Activated naive CD4-positive, alpha-beta T cell treated with anti-CD3 and anti-CD28 coated beads, Interleukin-2, amount 10 ng/mL, durations not matched to agents 7 days and 5 days (primary cell): Measurements from ENCODE around the gene CRKL.

ENCODE experiments used
- CTCF ChIA-PET: fragments of 350-600 bp; sonication (Branson Sonifier 250); formaldehyde crosslinking; loops from one replicate; lab custom pipeline; 2021; ENCODE audit warnings: antibody characterized with exemption; lab: Charles Lee
- DNase-seq: peaks from one replicate; pipeline ENCODE4 v3.0.0-alpha.2; 2020
- H3K27ac Mint-ChIP-seq: one replicate; pipeline ENCODE4 v1.8.0; 2021; ENCODE audit warnings: mild to moderate bottlenecking, moderate library complexity, mixed read lengths
- H3K27me3 Mint-ChIP-seq: one replicate; pipeline ENCODE4 v1.8.0; 2021; ENCODE audit warnings: mild to moderate bottlenecking, mixed read lengths
- H3K36me3 Mint-ChIP-seq: one replicate; pipeline ENCODE4 v1.8.0; 2021; ENCODE audit warnings: mixed read lengths
- H3K4me1 Mint-ChIP-seq: one replicate; pipeline ENCODE4 v1.8.0; 2021; ENCODE audit warnings: mixed read lengths
- H3K4me3 Mint-ChIP-seq: one replicate; pipeline ENCODE4 v1.8.0; 2021; ENCODE audit warnings: mild to moderate bottlenecking, moderate library complexity, mixed read lengths
- H3K9me3 Mint-ChIP-seq: one replicate; pipeline ENCODE4 v1.8.0; 2021; ENCODE audit warnings: mixed read lengths

Gene CRKL

GRCh38 chr22:20946080-20946986, 29.1 kb downstream of the CRKL start:
- Mint-ChIP-seq H3K9me3 (no peaks in the 10 kb centered on the region), H3K36me3 (peaks cover 42% of the 10 kb centered on the region), H3K27me3 (no peaks in the 10 kb centered on the region), H3K27ac (peak overlapping the region; percentile 11), H3K4me3 (no peak overlapping the region), H3K4me1 (peaks cover 40% of the 10 kb centered on the region)
- no peak for DNase-seq
- CTCF ChIA-PET: no interaction called here

DNA sequence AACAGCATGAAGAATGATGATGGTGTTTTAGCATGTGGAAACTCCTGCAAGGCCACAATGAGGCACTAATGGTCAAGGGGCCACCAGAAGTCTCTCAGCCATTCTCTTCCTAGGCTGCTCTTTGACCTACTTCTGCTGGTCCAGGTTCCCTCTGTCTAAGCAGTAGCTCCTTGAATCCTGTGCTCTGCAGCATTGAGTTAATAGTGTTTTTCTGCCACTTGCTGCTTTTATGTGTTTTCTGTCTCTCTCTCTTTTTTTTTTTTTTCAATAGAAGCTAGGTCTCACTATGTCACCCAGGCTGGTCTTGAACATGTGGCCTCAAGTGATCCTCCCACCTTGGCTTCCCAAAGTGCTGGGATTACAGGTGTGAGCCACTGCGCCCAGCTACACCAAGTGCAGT, 29.8 kb downstream of the CRKL start:
- CTCF ChIA-PET: no interaction called here
- no peak for DNase-seq
- Mint-ChIP-seq H3K27me3 (no peaks in the 10 kb centered on the region), H3K27ac (no peak overlapping the region), H3K9me3 (no peaks in the 10 kb centered on the region), H3K4me3 (no peak overlapping the region), H3K4me1 (peaks cover 40% of the 10 kb centered on the region), H3K36me3 (peaks cover 45% of the 10 kb centered on the region)

DNA sequence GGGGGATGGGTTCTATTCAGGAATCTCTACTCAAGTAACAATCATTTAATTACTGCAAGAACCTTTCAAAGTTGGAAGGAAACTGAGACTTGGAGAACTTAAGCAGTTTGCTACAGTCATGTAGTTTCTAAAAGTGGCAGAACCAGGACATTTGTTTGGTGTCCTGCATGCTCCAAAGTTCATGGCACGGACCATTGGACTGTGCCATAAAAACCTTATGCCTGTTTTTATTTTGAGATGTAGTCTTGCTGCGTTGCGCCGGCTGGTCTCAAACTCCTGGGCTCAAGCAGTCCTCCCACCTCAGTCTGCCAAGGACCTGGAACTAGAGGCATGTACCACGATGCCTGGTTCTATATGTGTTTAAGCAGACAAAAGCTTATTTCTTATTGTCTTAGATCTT, 31.2 kb downstream of the CRKL start:
- H3K27me3 Mint-ChIP-seq: no peaks in the 10 kb centered on the region
- CTCF ChIA-PET: interaction anchor here (1.0 kb wide), 1 partner anchor 11 kb away, joined by 3 read pairs; no protein-coding TSS in a partner anchor
- peaks cover 48% of the 10 kb centered on the region for H3K36me3 Mint-ChIP-seq
- no peak overlapping the region for H3K4me3 Mint-ChIP-seq
- no peak overlapping the region for H3K27ac Mint-ChIP-seq
- H3K4me1 Mint-ChIP-seq: peaks cover 40% of the 10 kb centered on the region
- H3K9me3 Mint-ChIP-seq: no peaks in the 10 kb centered on the region
- DNase-seq: no peak

DNA sequence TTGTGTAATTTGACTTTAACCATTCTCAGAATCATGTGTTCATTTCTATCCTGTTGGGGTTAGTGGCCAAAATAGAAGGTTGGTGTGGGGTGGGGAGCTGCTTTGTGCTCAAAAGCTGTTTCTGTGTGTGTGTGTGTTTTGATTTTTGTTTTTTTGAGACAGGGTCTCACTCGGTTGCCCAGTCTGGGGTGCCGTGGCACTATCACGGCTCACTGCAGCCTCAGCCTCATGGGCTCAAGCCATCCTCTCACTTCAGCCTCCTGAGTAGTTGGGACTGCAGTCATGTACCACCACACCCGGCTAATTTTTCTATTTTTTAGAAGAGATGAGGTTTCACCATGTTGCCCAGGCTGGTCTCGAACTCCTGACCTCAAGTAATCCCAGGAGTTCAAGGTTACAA, 31.8 kb downstream of the CRKL start:
- peaks cover 35% of the 10 kb centered on the region for H3K4me1 Mint-ChIP-seq
- H3K9me3 Mint-ChIP-seq: no peaks in the 10 kb centered on the region
- CTCF ChIA-PET: interaction anchor here (1.0 kb wide), 1 partner anchor 11 kb away, joined by 3 read pairs; no protein-coding TSS in a partner anchor
- H3K27me3 Mint-ChIP-seq: no peaks in the 10 kb centered on the region
- H3K4me3 Mint-ChIP-seq: no peak overlapping the region
- DNase-seq: no peak
- H3K36me3 Mint-ChIP-seq: peaks cover 50% of the 10 kb centered on the region
- H3K27ac Mint-ChIP-seq: no peak overlapping the region

GRCh38 chr22:20949698-20950183, 32.5 kb downstream of the CRKL start:
- Mint-ChIP-seq H3K9me3 (no peaks in the 10 kb centered on the region), H3K4me1 (peaks cover 35% of the 10 kb centered on the region), H3K36me3 (peaks cover 52% of the 10 kb centered on the region), H3K27me3 (no peaks in the 10 kb centered on the region), H3K27ac (peak overlapping the region; percentile 68), H3K4me3 (no peak overlapping the region)
- CTCF ChIA-PET: no interaction called here
- DNase-seq: no peak

DNA sequence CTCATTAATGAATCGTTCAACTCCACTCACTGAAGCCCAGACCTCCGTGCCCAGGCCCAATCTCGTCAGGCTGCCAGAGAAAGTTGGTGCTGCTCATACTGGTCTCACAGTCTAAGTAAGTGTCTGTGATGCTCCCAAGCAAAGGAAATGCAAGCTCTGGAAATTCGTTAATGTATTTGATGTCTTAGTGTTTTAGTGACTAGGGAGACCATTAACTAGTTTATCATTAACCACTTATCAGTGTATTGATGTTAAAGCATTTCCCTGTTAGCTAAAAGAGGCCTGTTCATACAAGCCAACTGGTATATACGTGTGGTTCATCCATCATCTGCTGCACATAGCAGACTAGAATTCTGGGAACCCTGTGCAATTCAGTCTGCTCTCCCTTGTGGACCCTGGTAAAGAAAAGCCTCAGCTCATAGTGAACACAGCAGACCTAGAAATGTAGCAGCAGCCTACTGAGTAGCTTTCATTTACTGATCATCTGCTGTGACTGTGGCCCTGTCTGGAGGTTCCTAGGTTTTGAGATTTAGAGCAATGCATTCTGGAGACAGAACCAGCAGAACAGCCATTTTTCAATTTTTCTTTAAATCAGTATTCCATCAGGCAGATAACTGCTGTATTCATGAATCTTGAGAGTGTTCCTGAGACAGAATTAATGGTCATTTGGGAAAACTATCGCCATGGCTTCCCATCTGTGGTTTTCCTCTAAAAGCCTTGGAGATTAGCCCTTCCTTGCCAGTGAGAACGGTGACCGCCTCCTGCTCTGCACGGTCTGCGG, 34.1 kb downstream of the CRKL start:
- H3K36me3 Mint-ChIP-seq: peaks cover 52% of the 10 kb centered on the region
- no peak overlapping the region for H3K27ac Mint-ChIP-seq
- H3K9me3 Mint-ChIP-seq: no peaks in the 10 kb centered on the region
- peaks cover 31% of the 10 kb centered on the region for H3K4me1 Mint-ChIP-seq
- DNase-seq: no peak
- no peak overlapping the region for H3K4me3 Mint-ChIP-seq
- peaks cover 4% of the 10 kb centered on the region for H3K27me3 Mint-ChIP-seq
- CTCF ChIA-PET: interaction anchor here (3.1 kb wide), 1 partner anchor 10 kb away, joined by 16 read pairs; no protein-coding TSS in a partner anchor

DNA sequence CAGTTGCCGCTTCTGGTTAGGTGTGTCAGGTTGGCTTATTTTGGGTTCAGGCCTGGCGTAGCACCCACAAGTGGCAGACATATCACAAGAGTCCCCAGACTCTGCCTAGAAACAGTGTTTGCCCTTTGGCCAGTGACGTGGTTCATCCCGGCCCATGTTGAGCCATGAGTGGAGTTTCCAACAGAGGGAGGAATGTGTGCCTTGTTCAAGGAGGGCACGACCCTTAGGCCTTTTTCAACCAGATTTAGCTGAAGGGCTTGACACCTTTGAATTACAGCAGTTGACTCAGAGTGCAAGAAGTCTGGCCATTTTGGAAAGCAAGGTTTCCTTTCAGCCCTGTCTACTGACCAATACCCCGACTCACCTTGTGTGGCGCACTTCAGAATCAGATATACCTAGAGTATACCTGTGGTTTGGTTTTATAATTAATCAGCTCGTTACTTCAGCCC, 34.7 kb downstream of the CRKL start:
- H3K4me1 Mint-ChIP-seq: peaks cover 30% of the 10 kb centered on the region
- no peaks in the 10 kb centered on the region for H3K9me3 Mint-ChIP-seq
- H3K27ac Mint-ChIP-seq: no peak overlapping the region
- peaks cover 50% of the 10 kb centered on the region for H3K36me3 Mint-ChIP-seq
- DNase-seq: no peak
- H3K27me3 Mint-ChIP-seq: peaks cover 10% of the 10 kb centered on the region
- CTCF ChIA-PET: interaction anchor here (0.9 to 3.1 kb wide), 2 partner anchors 10 to 26 kb away, joined by 3 to 16 read pairs; no protein-coding TSS in a partner anchor
- no peak overlapping the region for H3K4me3 Mint-ChIP-seq

GRCh38 chr22:20952544-20953341, 35.5 kb downstream of the CRKL start:
- CTCF ChIA-PET: interaction anchor here (0.9 to 3.1 kb wide), 2 partner anchors 9 to 27 kb away, joined by 3 to 16 read pairs; no protein-coding TSS in a partner anchor
- H3K36me3 Mint-ChIP-seq: peaks cover 46% of the 10 kb centered on the region
- H3K4me1 Mint-ChIP-seq: peaks cover 33% of the 10 kb centered on the region
- no peaks in the 10 kb centered on the region for H3K9me3 Mint-ChIP-seq
- H3K27ac Mint-ChIP-seq: no peak overlapping the region
- DNase-seq: no peak
- no peak overlapping the region for H3K4me3 Mint-ChIP-seq
- H3K27me3 Mint-ChIP-seq: peaks cover 18% of the 10 kb centered on the region

DNA sequence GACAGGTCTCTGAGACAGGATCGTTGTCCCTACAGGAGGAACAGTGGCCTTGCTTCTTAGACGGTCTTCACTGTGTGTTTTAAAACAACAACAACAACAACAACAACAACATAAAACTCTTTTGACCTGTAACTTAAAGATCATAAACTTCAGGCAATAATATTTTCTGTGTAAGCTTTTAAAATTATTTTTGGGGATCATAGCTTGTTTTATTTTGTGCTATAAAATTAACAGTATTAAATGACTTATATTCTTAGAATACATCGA, 36.1 kb downstream of the CRKL start:
- H3K4me3 Mint-ChIP-seq: no peak overlapping the region
- H3K27me3 Mint-ChIP-seq: peaks cover 23% of the 10 kb centered on the region
- peaks cover 33% of the 10 kb centered on the region for H3K4me1 Mint-ChIP-seq
- peaks cover 40% of the 10 kb centered on the region for H3K36me3 Mint-ChIP-seq
- H3K27ac Mint-ChIP-seq: no peak overlapping the region
- DNase-seq: no peak
- CTCF ChIA-PET: interaction anchor here (3.1 kb wide), 1 partner anchor 8 kb away, joined by 16 read pairs; no protein-coding TSS in a partner anchor
- H3K9me3 Mint-ChIP-seq: no peaks in the 10 kb centered on the region

GRCh38 chr22:20953668-20954500, 36.7 kb downstream of the CRKL start:
- Mint-ChIP-seq H3K27me3 (peaks cover 29% of the 10 kb centered on the region), H3K9me3 (no peaks in the 10 kb centered on the region), H3K4me1 (peaks cover 27% of the 10 kb centered on the region), H3K36me3 (peaks cover 39% of the 10 kb centered on the region), H3K27ac (no peak overlapping the region), H3K4me3 (no peak overlapping the region)
- CTCF ChIA-PET: interaction anchor here (3.1 kb wide), 1 partner anchor 8 kb away, joined by 16 read pairs; no protein-coding TSS in a partner anchor
- no peak for DNase-seq

- no peaks in the 10 kb centered on the region for H3K9me3 Mint-ChIP-seq
- peaks cover 29% of the 10 kb centered on the region for H3K36me3 Mint-ChIP-seq
- no peak overlapping the region for H3K4me3 Mint-ChIP-seq
- peaks cover 40% of the 10 kb centered on the region for H3K27me3 Mint-ChIP-seq
- peaks cover 14% of the 10 kb centered on the region for H3K4me1 Mint-ChIP-seq
- CTCF ChIA-PET: interaction anchor here (1.1 to 1.5 kb wide), 2 partner anchors 8 to 69 kb away, joined by 3 read pairs; no protein-coding TSS in a partner anchor
- no peak for DNase-seq
- no peak overlapping the region for H3K27ac Mint-ChIP-seq
Observed at GRCh38 chr22:20955548-20955947, 38.3 kb downstream of the CRKL start.

GRCh38 chr22:20956258-20957101, 39.3 kb downstream of the CRKL start:
- no peak for DNase-seq
- Mint-ChIP-seq H3K36me3 (peaks cover 22% of the 10 kb centered on the region), H3K4me3 (peak overlapping the region; percentile 21), H3K27me3 (peaks cover 45% of the 10 kb centered on the region), H3K27ac (no peak overlapping the region), H3K9me3 (no peaks in the 10 kb centered on the region), H3K4me1 (peaks cover 14% of the 10 kb centered on the region)
- CTCF ChIA-PET: interaction anchor here (1.0 to 1.5 kb wide), 2 partner anchors 70 to 161 kb away, joined by 3 to 4 read pairs; no protein-coding TSS in a partner anchor
